Measurements from ENCODE around the gene ADAM12. TPM values are rescaled to one million over a fixed set of nuclear protein-coding genes. Genes with fewer than 3 reads are reported as not detected.

Gene ADAM12
- total RNA-seq, 3 donors from 2014 or later = 0.34 to 0.87 (median 0.51) TPM

GRCh38 chr10:126124046-126124445 is 264.2 kb downstream of the ADAM12 start:
- no peaks in the 10 kb centered on the region for H3K9me3 Mint-ChIP-seq
- H3K27me3 Mint-ChIP-seq (ENCODE audit: low read depth) = no peaks in the 10 kb centered on the region
- H3K36me3 Mint-ChIP-seq (ENCODE audit: insufficient read depth) = no peaks in the 10 kb centered on the region
- no peaks in the 10 kb centered on the region for H3K4me1 Mint-ChIP-seq (ENCODE audit: low read depth)
- no peak overlapping the region for H3K4me3 Mint-ChIP-seq
- ATAC-seq (no peak), DNase-seq (no peak)

DNA sequence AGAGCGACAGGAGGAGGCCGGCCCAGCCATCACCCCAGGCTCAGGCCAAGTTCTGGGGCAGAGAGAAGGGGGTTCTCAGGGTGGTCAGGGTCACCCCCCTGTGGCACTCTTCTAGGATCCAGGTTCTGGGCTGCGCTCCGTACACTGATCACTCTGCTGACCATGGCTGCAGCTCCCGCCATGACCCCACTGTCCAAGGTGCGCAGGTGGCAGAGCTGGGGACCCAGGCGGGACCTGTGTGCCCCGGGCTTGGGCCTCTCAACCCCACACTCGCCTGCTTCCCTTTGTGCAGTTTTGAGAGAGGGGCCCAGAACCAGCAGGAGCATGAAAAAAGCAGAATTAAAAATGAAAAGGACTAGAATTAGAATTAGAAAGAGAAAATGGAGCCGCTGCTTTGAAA is 264.8 kb downstream of the ADAM12 start:
- Mint-ChIP-seq H3K4me3 (no peak overlapping the region), H3K9me3 (no peaks in the 10 kb centered on the region), H3K4me1 (ENCODE audit: low read depth) (no peaks in the 10 kb centered on the region), H3K36me3 (ENCODE audit: insufficient read depth) (no peaks in the 10 kb centered on the region), H3K27me3 (ENCODE audit: low read depth) (no peaks in the 10 kb centered on the region)
- no peak for DNase-seq
- ATAC-seq = no peak

DNA sequence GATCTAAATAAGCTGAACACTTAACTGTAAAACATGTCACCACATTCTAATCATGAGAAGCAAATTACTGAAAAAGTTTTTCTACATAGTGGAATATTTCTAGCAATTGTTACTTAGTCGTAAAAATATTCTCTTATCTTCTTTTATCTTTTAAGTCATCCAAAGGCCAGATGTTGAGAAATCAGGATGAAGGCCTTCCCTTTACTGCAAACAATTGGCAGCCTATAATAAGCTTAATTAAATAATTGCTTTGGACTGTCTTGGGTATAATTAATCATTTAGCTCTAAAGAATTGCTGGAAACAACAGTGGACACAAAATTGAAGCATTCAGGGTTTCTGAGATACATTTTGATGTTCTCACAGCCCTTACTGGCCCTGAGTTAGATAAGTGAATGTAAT is 265.4 kb downstream of the ADAM12 start:
- Mint-ChIP-seq H3K27me3 (ENCODE audit: low read depth) (no peaks in the 10 kb centered on the region), H3K4me1 (ENCODE audit: low read depth) (no peaks in the 10 kb centered on the region), H3K9me3 (no peaks in the 10 kb centered on the region), H3K36me3 (ENCODE audit: insufficient read depth) (no peaks in the 10 kb centered on the region), H3K4me3 (no peak overlapping the region)
- DNase-seq = no peak
- ATAC-seq = no peak

DNA sequence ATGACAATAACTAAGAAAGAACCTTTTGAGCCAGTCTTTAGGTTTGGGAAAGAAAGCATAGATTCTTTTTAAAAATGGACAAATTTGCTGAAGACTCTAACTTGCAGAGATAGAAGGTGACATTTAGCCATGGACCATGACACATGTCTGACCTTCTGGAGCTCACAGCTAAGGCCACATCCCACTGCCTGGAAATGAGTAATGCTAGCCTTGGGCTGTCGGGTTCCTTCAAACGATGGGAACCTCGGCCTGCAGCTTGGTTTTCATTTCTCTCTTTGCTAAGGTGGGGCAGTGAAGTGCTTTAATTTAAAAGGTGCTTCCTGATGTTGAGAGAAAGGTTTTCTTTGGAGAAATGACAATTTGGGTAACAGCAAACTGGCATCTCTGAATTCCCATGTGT is 268.7 kb downstream of the ADAM12 start:
- no peaks in the 10 kb centered on the region for H3K9me3 Mint-ChIP-seq
- H3K27me3 Mint-ChIP-seq (ENCODE audit: low read depth) = no peaks in the 10 kb centered on the region
- ATAC-seq = no peak
- H3K36me3 Mint-ChIP-seq (ENCODE audit: insufficient read depth) = no peaks in the 10 kb centered on the region
- no peak for DNase-seq
- no peak overlapping the region for H3K4me3 Mint-ChIP-seq
- no peaks in the 10 kb centered on the region for H3K4me1 Mint-ChIP-seq (ENCODE audit: low read depth)

- DNase-seq = no peak
- Mint-ChIP-seq H3K27me3 (ENCODE audit: low read depth) (peaks cover 2% of the 10 kb centered on the region), H3K4me1 (ENCODE audit: low read depth) (no peaks in the 10 kb centered on the region), H3K4me3 (no peak overlapping the region), H3K9me3 (peaks cover 4% of the 10 kb centered on the region), H3K36me3 (ENCODE audit: insufficient read depth) (no peaks in the 10 kb centered on the region)
- ATAC-seq = no peak
Observed at GRCh38 chr10:126118476-126118875, 269.8 kb downstream of the ADAM12 start.

GRCh38 chr10:126117196-126117595 is 271.1 kb downstream of the ADAM12 start:
- Mint-ChIP-seq H3K4me1 (ENCODE audit: low read depth) (no peaks in the 10 kb centered on the region), H3K36me3 (ENCODE audit: insufficient read depth) (no peaks in the 10 kb centered on the region), H3K9me3 (peaks cover 4% of the 10 kb centered on the region), H3K27me3 (ENCODE audit: low read depth) (peaks cover 6% of the 10 kb centered on the region), H3K4me3 (no peak overlapping the region)
- no peak for ATAC-seq
- no peak for DNase-seq

DNA sequence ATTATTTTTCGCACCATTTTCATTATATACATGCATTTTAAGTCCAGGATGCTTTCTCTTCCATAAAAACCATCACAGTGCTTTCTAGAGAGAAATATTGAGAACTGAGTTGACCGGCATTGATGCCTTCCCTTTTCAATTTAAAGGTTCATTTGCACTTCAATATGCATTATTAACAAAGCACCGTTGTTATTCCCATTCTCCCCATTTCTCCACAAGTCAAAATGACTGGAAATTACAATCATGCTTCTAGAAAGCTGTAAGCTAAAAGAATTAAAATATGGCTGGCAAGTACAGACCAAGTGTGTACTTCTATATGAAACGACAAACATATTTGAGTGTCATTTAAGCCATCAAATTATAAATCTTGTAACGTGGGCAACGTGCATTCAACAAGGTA is 272.4 kb downstream of the ADAM12 start:
- peaks cover 10% of the 10 kb centered on the region for H3K27me3 Mint-ChIP-seq (ENCODE audit: low read depth)
- no peak overlapping the region for H3K4me3 Mint-ChIP-seq
- no peak for ATAC-seq
- no peaks in the 10 kb centered on the region for H3K4me1 Mint-ChIP-seq (ENCODE audit: low read depth)
- no peak for DNase-seq
- peaks cover 4% of the 10 kb centered on the region for H3K9me3 Mint-ChIP-seq
- no peaks in the 10 kb centered on the region for H3K36me3 Mint-ChIP-seq (ENCODE audit: insufficient read depth)

- DNase-seq (no peak), ATAC-seq (no peak)
- Mint-ChIP-seq H3K4me1 (ENCODE audit: low read depth) (no peaks in the 10 kb centered on the region), H3K9me3 (peaks cover 4% of the 10 kb centered on the region), H3K4me3 (no peak overlapping the region), H3K27me3 (ENCODE audit: low read depth) (peaks cover 13% of the 10 kb centered on the region), H3K36me3 (ENCODE audit: insufficient read depth) (no peaks in the 10 kb centered on the region)
Observed at GRCh38 chr10:126114884-126115555, 273.3 kb downstream of the ADAM12 start.

DNA sequence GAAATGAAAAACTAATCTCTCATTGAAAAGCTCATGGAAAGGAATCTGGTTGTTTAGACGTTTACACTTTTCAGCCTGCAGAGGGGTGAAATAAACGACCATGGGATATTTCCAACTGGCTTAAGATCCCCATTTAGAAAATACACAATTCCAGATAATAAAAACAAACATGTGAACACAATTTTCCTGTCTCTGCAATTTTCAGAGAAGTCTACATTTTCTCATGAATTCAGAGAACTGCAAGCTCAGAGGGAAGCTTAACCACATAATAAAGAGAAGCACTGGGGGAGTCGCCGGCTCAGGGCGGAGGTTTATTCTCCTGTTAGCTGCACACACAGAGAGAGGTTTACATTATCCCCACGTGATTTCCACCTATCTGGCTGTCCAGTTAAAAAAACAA is 276.8 kb downstream of the ADAM12 start:
- no peak overlapping the region for H3K4me3 Mint-ChIP-seq
- no peaks in the 10 kb centered on the region for H3K4me1 Mint-ChIP-seq (ENCODE audit: low read depth)
- H3K9me3 Mint-ChIP-seq = peaks cover 4% of the 10 kb centered on the region
- peaks cover 15% of the 10 kb centered on the region for H3K27me3 Mint-ChIP-seq (ENCODE audit: low read depth)
- DNase-seq = no peak
- H3K36me3 Mint-ChIP-seq (ENCODE audit: insufficient read depth) = no peaks in the 10 kb centered on the region
- no peak for ATAC-seq

DNA sequence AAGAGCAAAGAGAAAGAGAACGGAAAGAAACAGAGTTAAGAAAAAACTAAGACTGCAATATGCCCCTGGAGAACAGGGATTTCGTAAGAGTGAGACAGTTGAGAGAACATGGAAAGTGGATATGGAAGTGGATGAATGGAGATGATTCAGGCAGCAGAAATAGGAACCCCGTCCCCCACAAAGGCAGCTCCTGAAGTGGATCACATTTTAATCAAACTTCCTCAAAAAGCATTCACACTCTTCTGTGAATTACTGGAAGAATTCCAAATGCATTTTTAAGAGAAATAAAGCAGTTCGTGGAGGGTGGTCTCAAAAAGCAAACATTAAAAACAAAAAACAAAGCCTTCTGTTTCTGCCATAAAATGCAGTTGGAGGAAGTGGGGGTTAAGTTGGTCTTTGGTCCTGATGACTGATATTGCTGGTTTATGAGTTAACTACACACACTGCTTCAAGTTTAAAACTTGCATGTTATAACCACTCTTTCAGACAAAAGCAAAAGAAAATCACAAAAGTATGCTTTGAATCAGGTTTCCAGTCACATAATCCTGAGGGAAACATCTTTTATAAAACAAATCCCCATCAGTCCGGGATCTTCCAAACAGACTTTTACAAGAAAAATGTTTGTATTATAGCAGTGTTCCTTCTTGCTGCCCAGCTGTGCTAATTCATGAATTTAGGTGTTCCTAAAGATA is 277.6 kb downstream of the ADAM12 start:
- H3K27me3 Mint-ChIP-seq (ENCODE audit: low read depth) = peaks cover 15% of the 10 kb centered on the region
- H3K9me3 Mint-ChIP-seq = peaks cover 4% of the 10 kb centered on the region
- no peaks in the 10 kb centered on the region for H3K4me1 Mint-ChIP-seq (ENCODE audit: low read depth)
- H3K36me3 Mint-ChIP-seq (ENCODE audit: insufficient read depth) = no peaks in the 10 kb centered on the region
- H3K4me3 Mint-ChIP-seq = no peak overlapping the region
- ATAC-seq (no peak), DNase-seq (no peak)

- Mint-ChIP-seq H3K4me3 (no peak overlapping the region), H3K9me3 (peaks cover 4% of the 10 kb centered on the region), H3K4me1 (ENCODE audit: low read depth) (no peaks in the 10 kb centered on the region), H3K27me3 (ENCODE audit: low read depth) (peaks cover 15% of the 10 kb centered on the region), H3K36me3 (ENCODE audit: insufficient read depth) (no peaks in the 10 kb centered on the region)
- no peak for ATAC-seq
- no peak for DNase-seq
Observed at GRCh38 chr10:126109893-126110292, 278.4 kb downstream of the ADAM12 start.

- DNase-seq = no peak
- H3K4me3 Mint-ChIP-seq = no peak overlapping the region
- peaks cover 15% of the 10 kb centered on the region for H3K27me3 Mint-ChIP-seq (ENCODE audit: low read depth)
- H3K9me3 Mint-ChIP-seq = peaks cover 1% of the 10 kb centered on the region
- no peaks in the 10 kb centered on the region for H3K36me3 Mint-ChIP-seq (ENCODE audit: insufficient read depth)
- no peaks in the 10 kb centered on the region for H3K4me1 Mint-ChIP-seq (ENCODE audit: low read depth)
- ATAC-seq = no peak
Observed at GRCh38 chr10:126108693-126109092, 279.6 kb downstream of the ADAM12 start.

GRCh38 chr10:126104767-126105166 is 283.5 kb downstream of the ADAM12 start:
- ATAC-seq = no peak
- DNase-seq = no peak
- peaks cover 7% of the 10 kb centered on the region for H3K27me3 Mint-ChIP-seq (ENCODE audit: low read depth)
- H3K36me3 Mint-ChIP-seq (ENCODE audit: insufficient read depth) = no peaks in the 10 kb centered on the region
- no peaks in the 10 kb centered on the region for H3K9me3 Mint-ChIP-seq
- no peak overlapping the region for H3K4me3 Mint-ChIP-seq
- H3K4me1 Mint-ChIP-seq (ENCODE audit: low read depth) = no peaks in the 10 kb centered on the region

DNA sequence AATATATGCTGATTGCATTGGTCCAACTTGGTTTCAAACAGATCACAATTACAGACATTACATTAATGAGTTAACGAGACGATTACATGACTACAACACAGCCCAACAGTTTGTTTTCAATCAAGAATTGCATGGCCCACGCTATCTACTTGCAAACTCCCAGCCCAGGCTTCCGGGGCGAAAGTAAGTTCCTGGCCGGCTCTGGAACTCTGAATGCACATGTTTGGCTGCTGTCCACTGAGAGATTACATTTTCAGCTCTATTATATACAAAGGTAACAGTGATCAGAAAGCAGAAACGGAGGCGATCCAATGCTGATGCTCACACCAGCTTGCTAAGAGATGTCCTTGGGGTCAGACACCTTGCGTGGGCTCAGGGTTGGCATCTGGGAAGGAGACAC is 285.6 kb downstream of the ADAM12 start:
- Mint-ChIP-seq H3K27me3 (ENCODE audit: low read depth) (peaks cover 9% of the 10 kb centered on the region), H3K9me3 (no peaks in the 10 kb centered on the region), H3K4me1 (ENCODE audit: low read depth) (no peaks in the 10 kb centered on the region), H3K4me3 (no peak overlapping the region), H3K36me3 (ENCODE audit: insufficient read depth) (no peaks in the 10 kb centered on the region)
- DNase-seq = no peak
- ATAC-seq = no peak

GRCh38 chr10:126101736-126102135 is 286.5 kb downstream of the ADAM12 start:
- ATAC-seq (no peak), DNase-seq (no peak)
- Mint-ChIP-seq H3K36me3 (ENCODE audit: insufficient read depth) (no peaks in the 10 kb centered on the region), H3K4me3 (no peak overlapping the region), H3K9me3 (no peaks in the 10 kb centered on the region), H3K27me3 (ENCODE audit: low read depth) (peaks cover 7% of the 10 kb centered on the region), H3K4me1 (ENCODE audit: low read depth) (no peaks in the 10 kb centered on the region)

All from activated T-cell treated with anti-CD3 and anti-CD28 coated beads, Interleukin-2, amount 50 U/mL, for 4 hours (primary cell).